ENCODE data around the gene AGRN. TPM values are rescaled to one million over a fixed set of nuclear protein-coding genes. Genes with fewer than 3 reads are reported as not detected.

The AGRN gene
- polyA plus RNA-seq, 4 donors: 200 to 311 (median 231) TPM

DNA sequence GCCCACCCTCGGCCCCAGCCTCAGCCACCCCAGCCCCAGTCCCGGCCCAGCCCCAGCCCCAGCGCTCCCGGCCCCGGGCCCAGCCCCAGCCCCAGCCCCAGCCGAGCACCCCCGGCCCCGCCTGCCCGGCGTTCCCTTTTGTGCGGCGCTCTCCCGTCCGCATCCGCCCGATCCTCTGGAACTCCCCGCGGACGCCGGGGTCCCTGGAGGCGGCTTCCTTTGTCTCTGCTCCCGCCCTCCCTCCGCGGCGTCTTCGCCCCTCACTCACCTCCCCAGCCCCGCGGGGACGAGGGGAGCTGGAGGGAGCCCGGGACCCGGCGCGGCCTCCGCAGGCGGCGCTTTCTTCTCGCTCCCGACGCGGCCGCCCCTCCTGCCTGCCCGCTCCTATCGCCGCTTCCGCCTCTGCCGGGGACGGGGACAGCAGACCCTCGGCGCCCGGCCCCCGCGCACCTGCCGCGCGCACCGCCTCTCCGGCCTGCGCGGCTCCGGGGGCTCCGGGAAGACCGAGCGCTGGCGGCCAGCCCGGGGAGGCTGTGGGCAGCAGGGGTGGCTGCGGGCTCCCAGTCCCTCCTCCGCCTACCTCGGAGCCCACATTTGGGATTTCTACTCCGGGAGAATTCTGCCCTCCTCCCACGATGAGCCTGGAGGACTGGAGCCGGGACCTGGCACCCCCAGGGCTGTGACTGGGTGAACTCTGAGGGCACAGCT lies 14.0 kb downstream of the AGRN start:
- DNase-seq (ENCODE audit: low read depth in 4 of 4, low spot score in 3 of 4): no peak

DNA sequence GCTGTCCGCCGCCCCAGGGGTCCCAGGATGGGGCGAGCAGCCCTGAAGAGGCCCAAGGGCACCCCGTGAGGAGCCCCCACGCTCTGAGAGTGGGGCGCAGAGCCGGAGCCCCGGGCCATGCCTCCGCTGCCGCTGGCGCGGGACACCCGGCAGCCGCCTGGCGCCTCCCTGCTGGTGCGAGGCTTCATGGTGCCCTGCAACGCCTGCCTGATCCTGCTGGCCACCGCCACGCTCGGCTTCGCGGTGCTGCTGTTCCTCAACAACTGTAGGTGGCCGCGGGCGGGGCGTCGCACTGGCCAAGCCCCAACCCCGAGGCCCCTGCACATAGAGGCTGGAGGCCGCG lies 14.5 kb downstream of the AGRN start:
- no peak for DNase-seq (ENCODE audit: low read depth in 4 of 4, low spot score in 3 of 4)

DNA sequence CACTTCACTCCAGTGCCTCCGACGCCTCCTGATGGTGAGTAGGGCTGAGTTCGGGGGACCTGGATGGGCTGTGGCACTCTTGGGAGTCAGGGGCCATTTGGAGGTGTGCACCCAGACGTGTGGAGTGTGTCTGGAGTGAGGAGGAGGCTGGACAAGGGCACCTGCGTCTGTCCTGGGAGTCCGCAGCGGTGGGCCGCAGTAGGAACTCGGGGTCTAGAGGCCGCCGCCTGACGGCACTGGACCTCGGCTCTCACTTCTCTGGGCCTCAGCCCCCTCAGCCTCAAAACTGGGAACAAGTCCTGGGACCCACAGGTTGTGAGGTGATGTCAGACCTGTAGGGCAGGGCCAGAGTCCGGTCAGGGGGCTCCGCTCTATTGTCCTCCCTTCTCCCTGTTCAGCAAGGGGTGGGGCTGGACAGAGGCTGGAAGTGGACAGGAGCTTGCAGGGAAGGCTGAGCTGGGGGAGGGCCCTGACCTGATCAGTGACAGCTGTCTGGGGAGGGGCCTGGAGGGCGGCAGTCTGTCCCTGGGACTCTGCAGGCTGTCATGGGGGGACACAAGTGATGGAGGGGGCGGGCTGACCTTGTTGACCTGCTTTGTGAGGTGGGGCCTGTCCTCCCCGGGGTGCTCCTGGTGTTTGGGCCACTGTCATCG lies 15.5 kb downstream of the AGRN start:
- DNase-seq (ENCODE audit: low read depth in 4 of 4, low spot score in 3 of 4): no peak

DNA sequence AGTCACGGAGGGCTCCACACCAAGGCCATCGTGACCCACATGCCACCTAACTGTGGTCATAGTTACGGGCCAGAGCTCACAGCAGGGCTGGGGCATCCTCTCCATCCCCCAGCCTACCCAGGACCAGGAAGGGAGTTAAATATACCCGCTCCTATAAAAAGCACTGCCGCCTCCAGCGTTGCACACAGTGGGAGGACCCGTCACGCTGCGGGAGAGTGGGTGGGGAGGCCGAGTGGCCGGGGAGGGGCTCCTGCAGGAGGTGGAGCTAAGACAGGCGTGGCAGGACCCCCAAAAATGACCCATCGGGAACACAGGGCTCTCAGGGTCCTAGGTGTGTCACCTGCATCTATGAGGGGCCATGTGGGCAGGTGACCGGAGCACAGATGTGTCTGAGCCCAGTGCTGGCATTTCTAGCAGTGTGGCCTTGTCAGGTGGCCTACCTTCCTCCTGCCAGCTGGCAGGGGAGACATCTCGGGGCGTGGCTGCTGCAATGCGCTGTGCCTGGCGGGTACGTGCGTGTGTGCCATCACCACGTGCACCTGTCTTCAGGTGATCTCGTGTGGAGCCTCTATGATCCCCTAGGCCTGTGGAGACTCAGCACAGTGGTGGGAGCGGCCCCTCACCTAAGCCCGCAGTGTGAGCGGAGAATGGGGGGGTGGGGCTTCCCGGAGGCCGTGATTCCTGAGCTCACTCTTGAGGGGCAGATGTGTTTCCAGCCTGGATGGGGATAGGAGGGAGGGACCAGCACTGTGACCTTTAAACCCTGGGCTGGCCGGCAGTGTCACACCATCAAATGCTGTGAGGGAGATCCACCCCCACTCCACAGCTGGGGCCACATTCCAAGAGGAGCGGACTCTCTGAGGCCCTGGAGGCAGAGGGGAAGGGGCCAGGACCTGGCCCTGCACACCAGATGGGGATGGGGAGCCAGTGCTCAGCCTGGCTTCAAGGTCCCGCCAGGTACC lies 17.7 kb downstream of the AGRN start:
- no peak for DNase-seq (ENCODE audit: low read depth in 4 of 4, low spot score in 3 of 4)

DNA sequence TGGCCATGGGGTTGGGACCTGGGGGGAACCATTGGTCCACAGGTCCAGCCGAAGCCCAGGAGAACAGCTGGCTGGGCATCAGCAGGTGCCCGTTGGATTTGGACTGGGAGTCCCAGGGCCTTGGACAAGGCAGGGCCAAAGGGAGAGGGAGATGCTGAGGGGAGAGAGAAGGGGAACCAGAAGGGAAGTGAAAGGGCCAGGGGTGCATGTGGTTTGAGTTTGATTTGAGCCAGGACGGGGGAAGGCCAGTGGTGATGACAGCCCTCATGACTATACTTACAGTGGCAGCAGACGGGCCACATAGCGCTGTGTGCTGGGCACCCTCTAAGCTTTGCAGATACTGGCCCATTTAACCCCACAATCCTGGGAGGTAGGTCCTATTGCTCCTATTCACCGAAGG lies 18.8 kb downstream of the AGRN start:
- no peak for DNase-seq (ENCODE audit: low read depth in 4 of 4, low spot score in 3 of 4)

DNA sequence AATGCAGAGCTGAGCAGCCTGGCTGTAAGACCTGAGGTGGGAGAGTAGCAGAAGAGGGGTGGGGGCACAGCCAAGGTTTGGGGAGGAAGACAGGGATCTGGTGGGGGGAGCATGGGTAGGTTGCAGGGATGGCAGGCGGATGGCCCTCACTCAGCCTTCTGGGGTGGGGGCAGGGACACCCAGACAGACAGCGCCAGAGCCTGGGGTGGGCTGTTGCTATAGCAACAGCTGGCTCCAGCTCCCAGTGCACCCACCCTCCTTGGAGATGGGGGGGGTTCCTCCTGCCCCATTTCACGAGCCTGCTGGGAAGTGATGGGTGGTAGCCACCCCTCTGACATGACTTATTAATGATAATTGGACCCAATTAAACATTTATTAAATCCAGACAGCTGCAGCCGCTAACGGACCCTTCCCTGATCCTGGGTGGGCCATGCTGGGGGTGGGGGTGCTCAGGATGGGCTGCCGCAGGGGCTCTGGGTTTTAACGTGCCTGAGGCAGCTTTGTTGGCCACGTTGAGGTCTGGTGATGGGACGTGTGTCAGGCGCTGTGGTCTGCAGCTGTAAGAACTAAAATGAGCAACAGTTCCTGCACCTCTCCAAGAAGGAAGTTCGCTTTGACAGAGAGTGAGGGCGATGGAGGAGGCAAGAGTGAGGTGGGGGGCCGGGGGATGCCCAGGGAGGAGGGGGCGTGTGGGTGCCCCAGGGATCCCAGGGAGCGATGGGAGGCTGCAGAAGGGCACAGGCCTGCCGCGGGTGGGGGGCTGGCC lies 19.4 kb downstream of the AGRN start:
- no peak for DNase-seq (ENCODE audit: low read depth in 4 of 4, low spot score in 3 of 4)

DNA sequence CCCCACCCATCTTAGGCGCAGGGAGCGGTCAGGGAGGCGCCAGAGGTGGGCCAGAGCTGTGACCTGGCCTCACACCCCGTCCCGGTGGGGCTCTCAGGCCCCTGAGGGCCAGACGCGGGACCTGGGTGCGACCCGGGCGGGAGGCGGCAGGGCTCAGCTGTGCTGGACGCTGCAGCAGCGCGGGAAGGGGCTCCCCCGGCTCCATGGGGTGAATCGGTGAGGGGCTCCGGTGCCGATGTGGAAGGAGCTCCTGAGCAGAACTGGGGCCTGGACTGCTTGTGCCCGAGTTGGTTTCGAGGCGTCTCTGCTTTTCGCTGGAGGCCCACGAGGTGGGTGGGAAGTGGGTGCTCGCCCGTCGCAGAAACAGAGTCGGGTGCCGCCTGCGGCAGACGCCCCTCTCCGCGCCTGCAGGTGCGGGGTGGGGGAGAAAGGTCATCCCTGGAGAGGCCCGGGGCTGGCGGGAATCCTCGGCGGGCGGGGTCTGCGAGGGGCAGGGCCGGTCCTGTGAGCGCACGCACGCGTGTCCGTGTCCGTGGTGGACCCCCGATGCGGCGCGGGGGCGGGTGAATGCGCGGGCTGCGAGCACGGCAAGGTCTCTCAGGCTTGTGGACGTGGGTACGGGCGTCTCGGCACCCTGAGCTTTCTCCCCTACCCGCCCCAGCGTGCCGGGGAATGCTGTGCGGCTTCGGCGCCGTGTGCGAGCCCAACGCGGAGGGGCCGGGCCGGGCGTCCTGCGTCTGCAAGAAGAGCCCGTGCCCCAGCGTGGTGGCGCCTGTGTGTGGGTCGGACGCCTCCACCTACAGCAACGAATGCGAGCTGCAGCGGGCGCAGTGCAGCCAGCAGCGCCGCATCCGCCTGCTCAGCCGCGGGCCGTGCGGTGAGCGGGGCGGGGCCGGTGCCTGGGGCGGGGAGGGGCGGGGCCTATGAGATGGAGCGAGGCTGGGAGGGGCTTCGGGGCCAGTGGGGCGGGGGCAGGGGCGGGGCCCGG lies 20.4 kb downstream of the AGRN start:
- no peak for DNase-seq (ENCODE audit: low read depth in 4 of 4, low spot score in 3 of 4)

DNA sequence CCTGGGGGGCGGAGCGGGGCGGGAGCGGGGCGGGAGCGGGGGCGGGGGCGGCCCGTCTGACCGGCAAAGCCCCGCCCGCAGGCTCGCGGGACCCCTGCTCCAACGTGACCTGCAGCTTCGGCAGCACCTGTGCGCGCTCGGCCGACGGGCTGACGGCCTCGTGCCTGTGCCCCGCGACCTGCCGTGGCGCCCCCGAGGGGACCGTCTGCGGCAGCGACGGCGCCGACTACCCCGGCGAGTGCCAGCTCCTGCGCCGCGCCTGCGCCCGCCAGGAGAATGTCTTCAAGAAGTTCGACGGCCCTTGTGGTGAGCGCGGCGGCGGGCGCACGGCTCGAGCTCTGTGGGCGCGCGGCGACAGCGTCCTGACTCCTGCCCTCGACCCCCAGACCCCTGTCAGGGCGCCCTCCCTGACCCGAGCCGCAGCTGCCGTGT lies 21.2 kb downstream of the AGRN start:
- no peak for DNase-seq (ENCODE audit: low read depth in 4 of 4, low spot score in 3 of 4)

DNA sequence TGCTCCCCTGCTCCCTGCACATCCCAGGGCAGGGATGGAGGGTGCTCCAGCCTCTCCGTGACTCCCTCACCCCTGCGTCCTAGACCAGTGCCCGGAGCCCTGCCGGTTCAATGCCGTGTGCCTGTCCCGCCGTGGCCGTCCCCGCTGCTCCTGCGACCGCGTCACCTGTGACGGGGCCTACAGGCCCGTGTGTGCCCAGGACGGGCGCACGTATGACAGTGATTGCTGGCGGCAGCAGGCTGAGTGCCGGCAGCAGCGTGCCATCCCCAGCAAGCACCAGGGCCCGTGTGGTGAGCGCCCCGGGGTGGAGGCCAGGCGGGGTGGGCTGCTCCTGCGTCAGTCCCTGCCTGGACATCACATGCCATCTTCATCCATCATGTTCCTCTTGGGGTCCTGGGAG lies 22.0 kb downstream of the AGRN start:
- no peak for DNase-seq (ENCODE audit: low read depth in 4 of 4, low spot score in 3 of 4)

DNA sequence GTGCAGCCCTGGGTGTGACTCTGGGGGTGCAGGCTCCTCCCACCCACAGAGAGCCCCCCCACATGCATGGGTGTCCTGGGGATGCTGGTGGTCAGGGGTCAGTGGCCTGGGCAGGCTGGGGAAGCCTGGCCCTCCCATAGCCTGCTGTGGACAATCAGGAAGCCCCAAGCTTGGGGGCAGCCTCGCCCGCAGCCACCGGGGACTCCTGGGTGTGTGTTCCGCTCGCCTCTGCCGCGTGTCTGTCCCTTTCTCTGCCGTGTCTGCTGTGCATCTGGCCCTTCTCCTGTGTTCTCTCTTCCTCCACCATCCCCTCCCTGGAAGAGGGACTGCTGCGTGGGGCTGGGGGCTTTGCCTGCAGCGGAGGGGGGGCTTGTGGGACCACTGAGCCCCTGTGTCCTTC lies 22.9 kb downstream of the AGRN start:
- no peak for DNase-seq (ENCODE audit: low read depth in 4 of 4, low spot score in 3 of 4)

DNA sequence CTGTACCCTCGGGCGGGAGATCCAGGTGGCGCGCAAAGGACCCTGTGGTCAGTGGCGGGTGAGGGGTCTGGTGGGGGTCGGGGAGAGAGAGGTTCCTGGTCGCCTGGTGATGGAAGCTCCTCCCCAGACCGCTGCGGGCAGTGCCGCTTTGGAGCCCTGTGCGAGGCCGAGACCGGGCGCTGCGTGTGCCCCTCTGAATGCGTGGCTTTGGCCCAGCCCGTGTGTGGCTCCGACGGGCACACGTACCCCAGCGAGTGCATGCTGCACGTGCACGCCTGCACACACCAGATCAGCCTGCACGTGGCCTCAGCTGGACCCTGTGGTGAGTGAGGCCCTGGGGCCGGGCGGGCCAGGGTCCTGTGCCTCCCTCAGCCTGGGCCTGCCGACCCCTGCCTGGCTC lies 23.5 kb downstream of the AGRN start:
- DNase-seq (ENCODE audit: low read depth in 4 of 4, low spot score in 3 of 4): no peak

DNA sequence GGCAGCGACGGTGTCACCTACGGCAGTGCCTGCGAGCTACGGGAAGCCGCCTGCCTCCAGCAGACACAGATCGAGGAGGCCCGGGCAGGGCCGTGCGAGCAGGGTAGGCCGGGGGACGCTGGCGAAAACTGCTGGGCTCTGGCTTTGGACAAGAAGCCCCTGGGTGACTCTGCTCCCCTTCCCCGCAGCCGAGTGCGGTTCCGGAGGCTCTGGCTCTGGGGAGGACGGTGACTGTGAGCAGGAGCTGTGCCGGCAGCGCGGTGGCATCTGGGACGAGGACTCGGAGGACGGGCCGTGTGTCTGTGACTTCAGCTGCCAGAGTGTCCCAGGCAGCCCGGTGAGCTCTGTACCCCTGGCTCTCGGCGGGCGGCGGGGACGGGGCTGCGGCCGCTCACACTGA lies 24.0 kb downstream of the AGRN start:
- DNase-seq (ENCODE audit: low read depth in 4 of 4, low spot score in 3 of 4): no peak

DNA sequence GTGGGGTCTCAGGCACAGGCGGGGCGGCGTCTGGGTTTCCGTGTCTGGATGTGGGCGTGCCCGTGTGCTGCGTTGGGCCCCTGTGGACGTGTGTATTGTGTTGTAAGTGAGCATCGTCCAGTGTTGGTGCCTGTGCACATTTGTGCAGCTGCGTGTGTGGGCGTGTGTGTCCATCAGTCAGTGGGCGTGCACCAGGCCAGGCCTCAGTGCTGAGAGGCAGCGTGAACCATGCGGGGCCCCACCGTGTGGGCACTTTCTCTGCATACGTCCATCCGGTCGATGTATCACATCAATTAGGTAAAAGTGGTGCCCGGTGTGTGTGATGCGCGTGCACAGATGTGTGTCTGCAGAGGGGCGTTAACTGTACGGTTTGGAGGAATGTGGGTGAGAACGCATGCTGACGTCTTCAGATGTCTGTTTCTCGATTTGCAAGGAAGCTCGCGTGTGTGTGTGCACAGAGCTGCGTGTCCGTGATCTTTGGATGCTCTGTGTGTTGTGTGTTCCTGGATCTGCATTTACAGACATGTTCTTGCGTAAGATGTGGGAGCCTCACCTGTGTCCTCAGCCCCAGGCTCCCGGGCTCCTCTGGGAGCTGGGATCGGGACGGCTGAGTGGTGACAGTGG lies 24.6 kb downstream of the AGRN start:
- no peak for DNase-seq (ENCODE audit: low read depth in 4 of 4, low spot score in 3 of 4)

DNA sequence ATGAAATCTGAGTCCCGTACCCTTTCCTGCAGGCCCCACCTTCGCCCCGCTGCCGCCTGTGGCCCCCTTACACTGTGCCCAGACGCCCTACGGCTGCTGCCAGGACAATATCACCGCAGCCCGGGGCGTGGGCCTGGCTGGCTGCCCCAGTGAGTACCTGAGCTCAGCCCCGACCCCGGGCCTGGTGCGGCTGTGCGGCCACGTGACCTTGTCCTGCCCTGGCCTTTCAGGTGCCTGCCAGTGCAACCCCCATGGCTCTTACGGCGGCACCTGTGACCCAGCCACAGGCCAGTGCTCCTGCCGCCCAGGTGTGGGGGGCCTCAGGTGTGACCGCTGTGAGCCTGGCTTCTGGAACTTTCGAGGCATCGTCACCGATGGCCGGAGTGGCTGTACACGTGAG lies 25.2 kb downstream of the AGRN start:
- DNase-seq (ENCODE audit: low read depth in 4 of 4, low spot score in 3 of 4): no peak

DNA sequence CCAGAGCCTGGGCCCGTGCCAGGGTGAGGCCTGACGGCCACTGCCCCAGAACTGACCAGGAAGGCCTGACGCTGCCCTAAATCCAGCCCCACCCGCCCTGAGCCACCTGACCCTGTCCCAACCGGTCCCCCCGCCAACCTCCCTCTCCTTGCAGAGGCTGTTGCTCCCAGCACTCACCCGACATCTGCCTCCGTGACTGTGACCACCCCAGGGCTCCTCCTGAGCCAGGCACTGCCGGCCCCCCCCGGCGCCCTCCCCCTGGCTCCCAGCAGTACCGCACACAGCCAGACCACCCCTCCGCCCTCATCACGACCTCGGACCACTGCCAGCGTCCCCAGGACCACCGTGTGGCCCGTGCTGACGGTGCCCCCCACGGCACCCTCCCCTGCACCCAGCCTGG lies 26.3 kb downstream of the AGRN start:
- no peak for DNase-seq (ENCODE audit: low read depth in 4 of 4, low spot score in 3 of 4)

DNA sequence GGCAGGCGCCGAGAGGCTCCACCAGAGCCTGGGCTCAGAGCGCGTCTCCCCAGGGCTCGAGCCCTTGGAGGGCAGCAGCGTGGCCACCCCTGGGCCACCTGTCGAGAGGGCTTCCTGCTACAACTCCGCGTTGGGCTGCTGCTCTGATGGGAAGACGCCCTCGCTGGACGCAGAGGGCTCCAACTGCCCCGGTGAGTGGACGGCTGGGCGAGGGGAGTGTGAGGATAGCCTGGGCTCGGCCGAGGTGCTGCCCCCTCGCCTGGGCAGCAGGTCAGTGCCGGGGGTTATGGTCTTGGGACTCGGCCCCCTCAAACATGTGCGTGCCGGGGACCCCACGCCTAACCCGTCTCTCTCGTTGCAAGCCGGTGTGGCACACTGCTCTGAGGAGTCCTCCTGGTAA lies 26.8 kb downstream of the AGRN start:
- DNase-seq (ENCODE audit: low read depth in 4 of 4, low spot score in 3 of 4): no peak

DNA sequence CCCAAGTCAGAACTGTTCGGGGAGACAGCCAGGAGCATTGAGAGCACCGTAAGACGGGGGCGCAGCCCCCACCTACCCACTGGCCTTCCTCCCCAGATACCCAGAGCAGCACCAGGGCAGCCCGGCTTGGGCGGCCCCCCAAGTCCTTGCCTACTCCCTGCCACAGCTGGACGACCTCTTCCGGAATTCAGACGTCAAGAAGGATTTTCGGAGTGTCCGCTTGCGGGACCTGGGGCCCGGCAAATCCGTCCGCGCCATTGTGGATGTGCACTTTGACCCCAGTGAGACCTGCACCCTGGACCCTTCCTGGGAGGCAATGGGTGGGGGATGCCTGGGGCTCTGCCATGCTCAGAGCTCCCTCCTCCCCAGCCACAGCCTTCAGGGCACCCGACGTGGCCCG lies 27.5 kb downstream of the AGRN start:
- DNase-seq (ENCODE audit: low read depth in 4 of 4, low spot score in 3 of 4): no peak

DNA sequence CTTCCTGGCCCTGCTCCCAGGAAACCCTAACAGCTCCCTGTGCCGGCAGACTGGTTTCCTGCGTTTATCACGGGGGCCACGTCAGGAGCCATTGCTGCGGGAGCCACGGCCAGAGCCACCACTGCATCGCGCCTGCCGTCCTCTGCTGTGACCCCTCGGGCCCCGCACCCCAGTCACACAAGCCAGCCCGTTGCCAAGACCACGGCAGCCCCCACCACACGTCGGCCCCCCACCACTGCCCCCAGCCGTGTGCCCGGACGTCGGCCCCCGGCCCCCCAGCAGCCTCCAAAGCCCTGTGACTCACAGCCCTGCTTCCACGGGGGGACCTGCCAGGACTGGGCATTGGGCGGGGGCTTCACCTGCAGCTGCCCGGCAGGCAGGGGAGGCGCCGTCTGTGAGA lies 28.0 kb downstream of the AGRN start:
- no peak for DNase-seq (ENCODE audit: low read depth in 4 of 4, low spot score in 3 of 4)

DNA sequence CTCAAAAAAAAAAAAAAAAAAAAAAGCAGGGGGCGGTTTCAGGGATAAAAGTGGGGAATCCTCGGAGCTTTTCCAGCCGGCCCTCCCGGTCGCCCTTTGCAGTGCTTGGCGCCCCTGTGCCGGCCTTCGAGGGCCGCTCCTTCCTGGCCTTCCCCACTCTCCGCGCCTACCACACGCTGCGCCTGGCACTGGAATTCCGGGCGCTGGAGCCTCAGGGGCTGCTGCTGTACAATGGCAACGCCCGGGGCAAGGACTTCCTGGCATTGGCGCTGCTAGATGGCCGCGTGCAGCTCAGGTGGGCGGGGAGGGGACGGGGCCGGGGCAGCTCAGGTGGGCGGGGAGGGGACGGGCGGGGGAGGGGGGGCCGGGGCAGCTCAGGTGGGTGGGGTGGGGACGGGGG lies 28.8 kb downstream of the AGRN start:
- no peak for DNase-seq (ENCODE audit: low read depth in 4 of 4, low spot score in 3 of 4)

All from right renal pelvis (tissue), 4 donors.